GM23338 (cell line): ENCODE data around the gene LRATD1. TPM values are rescaled to one million over a fixed set of nuclear protein-coding genes. Genes with fewer than 3 reads are reported as not detected.

Experiments
- ATAC-seq: fragments of 200-7000 bp; cut with Tn5 transposase; 3 replicates; pipeline ENCODE4 v1.9.1; 2020
- DNase-seq: peaks from one replicate; pipeline ENCODE4 v3.0.0-alpha.2; 2015; ENCODE audit warnings: low spot score
- H2AFZ ChIP-seq: fragments of 200-600 bp; sonication (generic); 2 replicates; pipeline ENCODE4 v1.8.0; 2016; ENCODE audit warnings: antibody characterized with exemption, mild to moderate bottlenecking, moderate library complexity
- H3F3A ChIP-seq: fragments of 200-600 bp; sonication (generic); replicated peaks from 2 replicates; pipeline ENCODE4 v1.8.0; 2017; ENCODE audit warnings: antibody characterized with exemption, mixed run types, low read depth
- H3K27ac ChIP-seq: fragments of 200-600 bp; sonication (generic); 2 replicates; pipeline ENCODE4 v1.6.1; 2016; ENCODE audit warnings: low read depth
- H3K27me3 ChIP-seq: fragments of 200-600 bp; sonication (generic); 2 replicates; pipeline ENCODE4 v1.8.0; 2016; ENCODE audit warnings: mild to moderate bottlenecking, mixed run types, moderate library complexity; ENCODE audit not compliant: insufficient read depth
- H3K36me3 ChIP-seq: fragments of 200-600 bp; sonication (generic); 2 replicates; pipeline ENCODE4 v1.8.0; 2016; ENCODE audit warnings: mild to moderate bottlenecking; ENCODE audit not compliant: insufficient read depth
- H3K4me1 ChIP-seq: fragments of 200-600 bp; sonication (generic); 2 replicates; pipeline ENCODE4 v1.8.0; 2016; ENCODE audit warnings: mild to moderate bottlenecking, moderate library complexity; ENCODE audit not compliant: insufficient read depth
- H3K4me2 ChIP-seq: fragments of 200-600 bp; sonication (generic); 2 replicates; pipeline ENCODE4 v1.7.1; 2017; ENCODE audit warnings: mixed run types
- H3K4me3 ChIP-seq: fragments of 200-600 bp; sonication (generic); 2 replicates; pipeline ENCODE4 v1.6.1; 2016; ENCODE audit warnings: mixed run types
- H3K79me2 ChIP-seq: fragments of 200-600 bp; sonication (generic); replicated peaks from 2 replicates; pipeline ENCODE4 v1.8.0; 2017; ENCODE audit warnings: mild to moderate bottlenecking; ENCODE audit not compliant: insufficient read depth
- H3K9me2 ChIP-seq: fragments of 200-600 bp; sonication (generic); 2 replicates; pipeline ENCODE4 v1.8.0; 2017; ENCODE audit not compliant: insufficient read depth
- H4K20me1 ChIP-seq: fragments of 200-600 bp; sonication (generic); replicated peaks from 2 replicates; pipeline ENCODE4 v1.8.0; 2017; ENCODE audit warnings: mild to moderate bottlenecking; ENCODE audit not compliant: insufficient read depth
- H3K27ac Mint-ChIP-seq: 2 replicates; pipeline ENCODE4 v1.8.0; 2020; ENCODE audit warnings: inconsistent platforms, mild to moderate bottlenecking, moderate library complexity, mixed read lengths
- H3K27me3 Mint-ChIP-seq: 3 replicates; pipeline ENCODE4 v1.8.0; 2022; ENCODE audit warnings: low read depth, mild to moderate bottlenecking, moderate library complexity, mixed read lengths, inconsistent platforms; ENCODE audit not compliant: insufficient read depth, poor library complexity
- H3K36me3 Mint-ChIP-seq: 3 replicates; pipeline ENCODE4 v1.8.0; 2021; ENCODE audit warnings: low read depth, mild to moderate bottlenecking, inconsistent platforms, moderate library complexity, mixed read lengths
- H3K4me1 Mint-ChIP-seq: 3 replicates; pipeline ENCODE4 v1.8.0; 2020; ENCODE audit warnings: mild to moderate bottlenecking, inconsistent platforms, mixed read lengths
- H3K4me3 Mint-ChIP-seq: 3 replicates; pipeline ENCODE4 v1.8.0; 2021; ENCODE audit warnings: moderate library complexity, mild to moderate bottlenecking, inconsistent platforms, mixed read lengths
- H3K9me3 Mint-ChIP-seq: 3 replicates; pipeline ENCODE4 v1.8.0; 2020; ENCODE audit warnings: moderate library complexity, mild to moderate bottlenecking, inconsistent platforms, mixed read lengths
- ETS1 ChIP-seq: IDR thresholded peaks from 2 replicates; pipeline ENCODE4 v1.6.1; 2016; ENCODE audit warnings: antibody characterized with exemption
- EZH2 ChIP-seq: fragments of 200-600 bp; sonication (generic); IDR thresholded peaks from one replicate; pipeline ENCODE4 v1.8.0; 2017; ENCODE audit warnings: antibody characterized with exemption, mild to moderate bottlenecking, low read depth; ENCODE audit not compliant: unreplicated experiment
- NANOG ChIP-seq: IDR thresholded peaks from 2 replicates; pipeline ENCODE4 v1.6.1; 2016; ENCODE audit warnings: antibody characterized with exemption, borderline replicate concordance
- POLR2AphosphoS5 ChIP-seq: IDR thresholded peaks from 2 replicates; pipeline ENCODE4 v1.6.1; 2016; ENCODE audit warnings: antibody characterized with exemption, low read depth
- ZNF331 ChIP-seq: fragments of 250-450 bp; sonication (Bioruptor Pico); IDR thresholded peaks from 2 replicates; pipeline ENCODE4 v1.5.0; 2020; ENCODE audit warnings: low read depth, mild to moderate bottlenecking, moderate library complexity
- polyA plus RNA-seq: library from polyadenylated mRNA; unstranded; fragments of >200 nt; fragmentation: Nextera tagmentation; extraction: Ambion mirVana; gene quantifications from 2 replicates; pipeline ENCODE4 v1.2.1, GENCODE V29; 2016
- total RNA-seq: library from RNA; depleted of rRNA; stranded (reverse); fragments of >200 nt; shearing (Covaris generic); gene quantifications from 2 replicates; pipeline ENCODE4 v1.2.3, GENCODE V29; 2014
- TF ChIP-seq, protein P1 (sequence below): fragments of 250-450 bp; sonication (Bioruptor Pico); IDR thresholded peaks from 2 replicates; pipeline ENCODE4 v1.5.0; 2020; ENCODE audit warnings: mild to moderate bottlenecking, moderate library complexity
- TF ChIP-seq, protein P2 (sequence below): IDR thresholded peaks from one replicate; pipeline ENCODE4 v1.6.1; 2018; ENCODE audit warnings: antibody characterized with exemption; ENCODE audit not compliant: unreplicated experiment

The LRATD1 gene
- total and polyA plus RNA-seq, 2 experiments from 2014 or later: 2.7 to 5.7 TPM

GRCh38 chr2:14583802-14584201, 48.7 kb upstream of the LRATD1 start:
- no peak overlapping the region for H3K4me3 Mint-ChIP-seq
- H3K27ac Mint-ChIP-seq: no peak overlapping the region

More at GRCh38 chr2:14583802-14584201, 48.7 kb upstream of the LRATD1 start:
- DNase-seq: no peak
- H3K4me1 Mint-ChIP-seq: peaks cover 6% of the 10 kb centered on the region; the same call in 2 of the 3 replicates
- no peaks in the 10 kb centered on the region for H3K9me3 Mint-ChIP-seq
- Histone ChIP-seq H3K4me1 (0 out of 2 replicates have a peak, but pooled peaks cover 5% of the 10 kb centered on the region), H3K36me3 (no peaks in the 10 kb centered on the region; the same call in 1 of the 2 replicates), H3F3A (no peaks in the 10 kb centered on the region), H3K4me3 (no peak overlapping the region), H4K20me1 (no peaks in the 10 kb centered on the region), H3K27ac (no peak overlapping the region), H2AFZ (no peak overlapping the region), H3K9me2 (no peaks in the 10 kb centered on the region), H3K27me3 (no peaks in the 10 kb centered on the region), H3K4me2 (no peak overlapping the region), H3K79me2 (no peaks in the 10 kb centered on the region)
- no peak for TF ChIP-seq ETS1
- TF ChIP-seq, protein P1, sequence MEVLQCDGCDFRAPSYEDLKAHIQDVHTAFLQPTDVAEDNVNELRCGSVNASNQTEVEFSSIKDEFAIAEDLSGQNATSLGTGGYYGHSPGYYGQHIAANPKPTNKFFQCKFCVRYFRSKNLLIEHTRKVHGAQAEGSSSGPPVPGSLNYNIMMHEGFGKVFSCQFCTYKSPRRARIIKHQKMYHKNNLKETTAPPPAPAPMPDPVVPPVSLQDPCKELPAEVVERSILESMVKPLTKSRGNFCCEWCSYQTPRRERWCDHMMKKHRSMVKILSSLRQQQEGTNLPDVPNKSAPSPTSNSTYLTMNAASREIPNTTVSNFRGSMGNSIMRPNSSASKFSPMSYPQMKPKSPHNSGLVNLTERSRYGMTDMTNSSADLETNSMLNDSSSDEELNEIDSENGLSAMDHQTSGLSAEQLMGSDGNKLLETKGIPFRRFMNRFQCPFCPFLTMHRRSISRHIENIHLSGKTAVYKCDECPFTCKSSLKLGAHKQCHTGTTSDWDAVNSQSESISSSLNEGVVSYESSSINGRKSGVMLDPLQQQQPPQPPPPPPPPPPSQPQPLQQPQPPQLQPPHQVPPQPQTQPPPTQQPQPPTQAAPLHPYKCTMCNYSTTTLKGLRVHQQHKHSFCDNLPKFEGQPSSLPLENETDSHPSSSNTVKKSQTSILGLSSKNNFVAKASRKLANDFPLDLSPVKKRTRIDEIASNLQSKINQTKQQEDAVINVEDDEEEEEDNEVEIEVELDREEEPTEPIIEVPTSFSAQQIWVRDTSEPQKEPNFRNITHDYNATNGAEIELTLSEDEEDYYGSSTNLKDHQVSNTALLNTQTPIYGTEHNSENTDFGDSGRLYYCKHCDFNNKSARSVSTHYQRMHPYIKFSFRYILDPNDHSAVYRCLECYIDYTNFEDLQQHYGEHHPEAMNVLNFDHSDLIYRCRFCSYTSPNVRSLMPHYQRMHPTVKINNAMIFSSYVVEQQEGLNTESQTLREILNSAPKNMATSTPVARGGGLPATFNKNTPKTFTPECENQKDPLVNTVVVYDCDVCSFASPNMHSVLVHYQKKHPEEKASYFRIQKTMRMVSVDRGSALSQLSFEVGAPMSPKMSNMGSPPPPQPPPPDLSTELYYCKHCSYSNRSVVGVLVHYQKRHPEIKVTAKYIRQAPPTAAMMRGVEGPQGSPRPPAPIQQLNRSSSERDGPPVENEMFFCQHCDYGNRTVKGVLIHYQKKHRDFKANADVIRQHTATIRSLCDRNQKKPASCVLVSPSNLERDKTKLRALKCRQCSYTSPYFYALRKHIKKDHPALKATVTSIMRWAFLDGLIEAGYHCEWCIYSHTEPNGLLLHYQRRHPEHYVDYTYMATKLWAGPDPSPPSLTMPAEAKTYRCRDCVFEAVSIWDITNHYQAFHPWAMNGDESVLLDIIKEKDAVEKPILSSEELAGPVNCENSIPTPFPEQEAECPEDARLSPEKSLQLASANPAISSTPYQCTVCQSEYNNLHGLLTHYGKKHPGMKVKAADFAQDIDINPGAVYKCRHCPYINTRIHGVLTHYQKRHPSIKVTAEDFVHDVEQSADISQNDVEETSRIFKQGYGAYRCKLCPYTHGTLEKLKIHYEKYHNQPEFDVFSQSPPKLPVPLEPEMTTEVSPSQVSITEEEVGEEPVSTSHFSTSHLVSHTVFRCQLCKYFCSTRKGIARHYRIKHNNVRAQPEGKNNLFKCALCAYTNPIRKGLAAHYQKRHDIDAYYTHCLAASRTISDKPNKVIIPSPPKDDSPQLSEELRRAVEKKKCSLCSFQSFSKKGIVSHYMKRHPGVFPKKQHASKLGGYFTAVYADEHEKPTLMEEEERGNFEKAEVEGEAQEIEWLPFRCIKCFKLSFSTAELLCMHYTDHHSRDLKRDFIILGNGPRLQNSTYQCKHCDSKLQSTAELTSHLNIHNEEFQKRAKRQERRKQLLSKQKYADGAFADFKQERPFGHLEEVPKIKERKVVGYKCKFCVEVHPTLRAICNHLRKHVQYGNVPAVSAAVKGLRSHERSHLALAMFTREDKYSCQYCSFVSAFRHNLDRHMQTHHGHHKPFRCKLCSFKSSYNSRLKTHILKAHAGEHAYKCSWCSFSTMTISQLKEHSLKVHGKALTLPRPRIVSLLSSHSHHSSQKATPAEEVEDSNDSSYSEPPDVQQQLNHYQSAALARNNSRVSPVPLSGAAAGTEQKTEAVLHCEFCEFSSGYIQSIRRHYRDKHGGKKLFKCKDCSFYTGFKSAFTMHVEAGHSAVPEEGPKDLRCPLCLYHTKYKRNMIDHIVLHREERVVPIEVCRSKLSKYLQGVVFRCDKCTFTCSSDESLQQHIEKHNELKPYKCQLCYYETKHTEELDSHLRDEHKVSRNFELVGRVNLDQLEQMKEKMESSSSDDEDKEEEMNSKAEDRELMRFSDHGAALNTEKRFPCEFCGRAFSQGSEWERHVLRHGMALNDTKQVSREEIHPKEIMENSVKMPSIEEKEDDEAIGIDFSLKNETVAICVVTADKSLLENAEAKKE: no peak
- TF ChIP-seq ZNF331 (CRISPR knock-in tag): no peak
- no peak for TF ChIP-seq POLR2AphosphoS5
- TF ChIP-seq, protein P2, sequence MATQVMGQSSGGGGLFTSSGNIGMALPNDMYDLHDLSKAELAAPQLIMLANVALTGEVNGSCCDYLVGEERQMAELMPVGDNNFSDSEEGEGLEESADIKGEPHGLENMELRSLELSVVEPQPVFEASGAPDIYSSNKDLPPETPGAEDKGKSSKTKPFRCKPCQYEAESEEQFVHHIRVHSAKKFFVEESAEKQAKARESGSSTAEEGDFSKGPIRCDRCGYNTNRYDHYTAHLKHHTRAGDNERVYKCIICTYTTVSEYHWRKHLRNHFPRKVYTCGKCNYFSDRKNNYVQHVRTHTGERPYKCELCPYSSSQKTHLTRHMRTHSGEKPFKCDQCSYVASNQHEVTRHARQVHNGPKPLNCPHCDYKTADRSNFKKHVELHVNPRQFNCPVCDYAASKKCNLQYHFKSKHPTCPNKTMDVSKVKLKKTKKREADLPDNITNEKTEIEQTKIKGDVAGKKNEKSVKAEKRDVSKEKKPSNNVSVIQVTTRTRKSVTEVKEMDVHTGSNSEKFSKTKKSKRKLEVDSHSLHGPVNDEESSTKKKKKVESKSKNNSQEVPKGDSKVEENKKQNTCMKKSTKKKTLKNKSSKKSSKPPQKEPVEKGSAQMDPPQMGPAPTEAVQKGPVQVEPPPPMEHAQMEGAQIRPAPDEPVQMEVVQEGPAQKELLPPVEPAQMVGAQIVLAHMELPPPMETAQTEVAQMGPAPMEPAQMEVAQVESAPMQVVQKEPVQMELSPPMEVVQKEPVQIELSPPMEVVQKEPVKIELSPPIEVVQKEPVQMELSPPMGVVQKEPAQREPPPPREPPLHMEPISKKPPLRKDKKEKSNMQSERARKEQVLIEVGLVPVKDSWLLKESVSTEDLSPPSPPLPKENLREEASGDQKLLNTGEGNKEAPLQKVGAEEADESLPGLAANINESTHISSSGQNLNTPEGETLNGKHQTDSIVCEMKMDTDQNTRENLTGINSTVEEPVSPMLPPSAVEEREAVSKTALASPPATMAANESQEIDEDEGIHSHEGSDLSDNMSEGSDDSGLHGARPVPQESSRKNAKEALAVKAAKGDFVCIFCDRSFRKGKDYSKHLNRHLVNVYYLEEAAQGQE: no peak
- no peak for TF ChIP-seq NANOG
- TF ChIP-seq EZH2: no peak
- no peaks in the 10 kb centered on the region for H3K27me3 Mint-ChIP-seq
- ATAC-seq: no peak
- no peaks in the 10 kb centered on the region for H3K36me3 Mint-ChIP-seq
